DOHH2 (cell line): ENCODE measurements around the gene HID1.

Source experiments
- CTCF ChIP-seq: fragments of 200-600 bp; sonication (generic); IDR thresholded peaks from one replicate; pipeline ENCODE4 v1.5.1; 2014; ENCODE audit warnings: antibody characterized with exemption, mild to moderate bottlenecking, low read depth, low read length; ENCODE audit not compliant: poor library complexity, severe bottlenecking
- EZH2phosphoT487 ChIP-seq: fragments of 200-600 bp; sonication (generic); IDR thresholded peaks from 2 replicates; pipeline ENCODE4 v1.6.1; 2017; ENCODE audit warnings: borderline replicate concordance, mild to moderate bottlenecking, antibody characterized with exemption, low read length, moderate library complexity, mixed read lengths

DNA sequence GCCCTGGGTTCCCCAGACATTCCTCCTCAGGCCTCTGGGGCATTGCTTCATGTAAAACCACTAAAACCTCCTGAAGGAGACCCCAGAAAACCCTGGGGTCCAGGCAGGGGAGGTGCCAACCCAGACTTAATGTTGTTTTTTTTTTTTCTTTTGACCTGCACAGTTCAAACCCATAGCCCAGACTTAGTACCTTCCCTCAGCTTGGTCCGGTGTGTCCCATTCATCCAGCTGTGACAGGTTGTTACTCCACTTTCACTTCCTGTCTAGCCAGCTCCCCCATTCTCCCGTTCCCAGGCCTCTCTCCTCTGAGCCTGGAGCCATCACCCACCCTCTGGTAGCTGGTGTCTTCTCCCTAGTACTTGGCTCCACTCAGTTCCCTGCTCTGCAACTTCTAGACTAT, 19.7 kb upstream of the HID1 start:
- no peak for TF ChIP-seq CTCF
- TF ChIP-seq EZH2phosphoT487, result no peak
